Liver (tissue), 9 donors: ENCODE measurements around the gene C8G. TPM values are rescaled to one million over a fixed set of nuclear protein-coding genes. Genes with fewer than 3 reads are reported as not detected.

Experiments
- DNase-seq: peaks from one replicate; pipeline ENCODE4 v3.0.0-alpha.2; 2017; ENCODE audit warnings: low spot score
- H3K27ac ChIP-seq, 2 donors: one replicate each; pipeline ENCODE4 v1.7.0; 2013; ENCODE audit warnings: inconsistent platforms in 2 of 2, low read length in 2 of 2, control low read depth in 1 of 2, low read depth in 1 of 2, mild to moderate bottlenecking in 1 of 2
- H3K27me3 ChIP-seq, 4 donors: one replicate each; pipeline versions ENCODE4 v1.6.1 to v1.7.0; 2013; ENCODE audit warnings: low read length in 3 of 4, inconsistent platforms in 1 of 4, mild to moderate bottlenecking in 1 of 4, moderate library complexity in 1 of 4; ENCODE audit not compliant: control insufficient read depth in 4 of 4, insufficient read depth in 4 of 4
- H3K36me3 ChIP-seq, 4 donors: one replicate each; pipeline versions ENCODE4 v1.6.1 to v1.7.0; 2013; ENCODE audit warnings: low read length in 3 of 4, mild to moderate bottlenecking in 3 of 4, low read depth in 1 of 4, moderate library complexity in 1 of 4; ENCODE audit not compliant: control insufficient read depth in 4 of 4, insufficient read depth in 3 of 4
- H3K4me1 ChIP-seq, 4 donors: one replicate each; pipeline versions ENCODE4 v1.6.1 to v1.7.0; 2013; ENCODE audit warnings: low read length in 3 of 4, mild to moderate bottlenecking in 3 of 4, moderate library complexity in 1 of 4; ENCODE audit not compliant: control insufficient read depth in 4 of 4, insufficient read depth in 4 of 4
- H3K4me3 ChIP-seq, 3 donors: one replicate each; pipeline versions ENCODE4 v1.6.1 to v1.7.0; 2013; ENCODE audit warnings: low read length in 3 of 3, control low read depth in 1 of 3, low read depth in 1 of 3, mild to moderate bottlenecking in 1 of 3
- H3K9ac ChIP-seq, 2 donors: one replicate each; pipeline ENCODE4 v1.7.0; 2013; ENCODE audit warnings: low read length in 2 of 2, mild to moderate bottlenecking in 2 of 2, moderate library complexity in 2 of 2, control low read depth in 1 of 2, low read depth in 1 of 2
- H3K9me3 ChIP-seq, 4 donors: one replicate each; pipeline versions ENCODE4 v1.6.1 to v1.7.0; 2013; ENCODE audit warnings: low read length in 3 of 4; ENCODE audit not compliant: control insufficient read depth in 4 of 4
- CTCF ChIP-seq: fragments of 150-350 bp; IDR thresholded peaks from 2 replicates; pipeline ENCODE4 v1.5.1; 2017; ENCODE audit warnings: improper control_type of control experiment, low read depth, low read length; ENCODE audit not compliant: missing input control
- FOXA1 ChIP-seq: IDR thresholded peaks from 2 replicates; pipeline ENCODE4 v1.6.1; 2016; ENCODE audit warnings: antibody characterized with exemption
- GABPA ChIP-seq, 2 donors: IDR thresholded peaks in 1 of 2; conservative IDR thresholded peaks in 1 of 2; 2 replicates each; pipeline ENCODE4 v1.6.1; 2016; ENCODE audit warnings: antibody characterized with exemption in 2 of 2, mild to moderate bottlenecking in 1 of 2, moderate library complexity in 1 of 2
- HNF4A ChIP-seq, 2 donors: conservative IDR thresholded peaks; 2 replicates each; pipeline ENCODE4 v1.6.1; 2016; ENCODE audit warnings: antibody characterized with exemption in 2 of 2, mild to moderate bottlenecking in 2 of 2
- HNF4G ChIP-seq: IDR thresholded peaks from 2 replicates; pipeline ENCODE4 v1.6.1; 2016; ENCODE audit warnings: antibody characterized with exemption
- MAX ChIP-seq: IDR thresholded peaks from 2 replicates; pipeline ENCODE4 v1.6.1; 2016; ENCODE audit warnings: antibody characterized with exemption
- NR2F2 ChIP-seq: IDR thresholded peaks from 2 replicates; pipeline ENCODE4 v1.6.1; 2016; ENCODE audit warnings: antibody characterized with exemption
- REST ChIP-seq: IDR thresholded peaks from 2 replicates; pipeline ENCODE4 v1.6.1; 2016; ENCODE audit warnings: antibody characterized with exemption, mild to moderate bottlenecking
- SP1 ChIP-seq: IDR thresholded peaks from 2 replicates; pipeline ENCODE4 v1.6.1; 2018; ENCODE audit warnings: antibody characterized with exemption, mild to moderate bottlenecking
- TAF1 ChIP-seq: conservative IDR thresholded peaks from 2 replicates; pipeline ENCODE4 v1.6.1; 2016; ENCODE audit warnings: antibody characterized with exemption, mild to moderate bottlenecking
- ZBTB33 ChIP-seq: IDR thresholded peaks from 2 replicates; pipeline ENCODE4 v1.6.1; 2016; ENCODE audit warnings: antibody characterized with exemption
- WGBS: extraction: QIAGEN DNeasy Blood & Tissue Kit; methylation state at CpG from one replicate; pipeline ENCODE4 v1.1.7; 2013; 5-methylcytosine and 5-hydroxymethylcytosine counted together
- polyA plus RNA-seq, 2 donors: library from polyadenylated mRNA; stranded (reverse) in 1 of 2; unstranded in 1 of 2; fragments of 200-250 nt in 1 of 2; fragments of >200 nt in 1 of 2; fragmentation: Nextera tagmentation in 1 of 2; extraction: Ambion mirVana in 1 of 2; gene quantifications; one replicate each; pipeline versions ENCODE4 v1.2.1 to v1.2.3, GENCODE V29; 2013 to 2015
- total RNA-seq, 2 donors: library from RNA; depleted of rRNA; stranded (reverse); fragments of >200 nt; gene quantifications; one replicate each; pipeline ENCODE4 v1.2.3, GENCODE V29; 2014
- donor health status: healthy.
- donor health status: healthy.
- donor health status: healthy.
- donor health status: healthy.
- donor health status: healthy.

C8G gene
- total and polyA plus RNA-seq, 4 donors, result 25.1 to 1,117 (median 607) TPM

- TF ChIP-seq ZBTB33, result no peak
- no peak for TF ChIP-seq TAF1
- TF ChIP-seq HNF4G, result no peak
- no peak for TF ChIP-seq MAX
- no peak for TF ChIP-seq FOXA1
- TF ChIP-seq CTCF, result no peak
Measured at GRCh38 chr9:136983656-136984314, 38.7 kb downstream of the C8G start (continued).

GRCh38 chr9:136984464-136985026 lies 39.5 kb downstream of the C8G start:
- no peak for DNase-seq
- Histone ChIP-seq H3K27ac (no peak overlapping the region), H3K9me3 (no peaks in the 10 kb centered on the region), H3K9ac (no peak overlapping the region), H3K36me3 (no peaks in the 10 kb centered on the region), H3K4me1 (peaks cover 0 to 4% (median 1%) of the 10 kb centered on the region in 4 donors), H3K4me3 (no peak overlapping the region), H3K27me3 (peaks cover 0 to 6% (median under 1%) of the 10 kb centered on the region in 4 donors)
- 57% methylated on average over 29 of the region's 29 CpGs for WGBS
- TF ChIP-seq SP1, result no peak
- TF ChIP-seq TAF1, result no peak
- TF ChIP-seq HNF4G, result no peak
- no peak for TF ChIP-seq GABPA (IDR thresholded peaks at IDR 0.05 in 1 of 2, conservative IDR thresholded peaks at IDR 0.05 in 1 of 2)

- Histone ChIP-seq H3K9ac (no peak overlapping the region), H3K4me3 (no peak overlapping the region), H3K4me1 (peaks cover 0 to 4% (median 1%) of the 10 kb centered on the region in 4 donors), H3K9me3 (no peaks in the 10 kb centered on the region), H3K27ac (no peak overlapping the region), H3K36me3 (no peaks in the 10 kb centered on the region), H3K27me3 (peaks cover 0 to 6% (median under 1%) of the 10 kb centered on the region in 4 donors)
- DNase-seq, result no peak
- 17% methylated on average over 48 of the region's 48 CpGs for WGBS
- TF ChIP-seq NR2F2 (no peak), FOXA1 (no peak), REST (no peak), ZBTB33 (no peak), HNF4A (conservative IDR thresholded peaks at IDR 0.05) (no peak)
Measured at GRCh38 chr9:136985027-136985602, 40.1 kb downstream of the C8G start.
